ENCODE measurements around the gene ARPIN.
"Not testable (repeated sequence)": the region's sequence is repeated elsewhere in the genome, so short reads cannot be mapped to it uniquely, and the experiment has no call there.

ARPIN gene

GRCh38 chr15:89912674-89913396 lies at the start of gene ARPIN:
Gene ARPIN, minus strand, starts transcription at chr15:89912952. Its CDS starts 117 bp downstream, at chr15:89912835.
- no peak for DNase-seq

GRCh38 chr15:89958107-89958805 lies 45.5 kb upstream of the ARPIN start:
- DNase-seq = no peak

- not testable (repeated sequence) for DNase-seq
These were observed 42.8 kb upstream of the ARPIN start for GRCh38 chr15:89955449-89955998.

GRCh38 chr15:89954541-89954940 lies 41.8 kb upstream of the ARPIN start:
- DNase-seq = no peak

- DNase-seq = no peak
These were observed 36.0 kb upstream of the ARPIN start for GRCh38 chr15:89948796-89949195.

GRCh38 chr15:89947385-89947784 lies 34.6 kb upstream of the ARPIN start:
- DNase-seq = no peak

- no peak for DNase-seq
These were observed 34.0 kb upstream of the ARPIN start for GRCh38 chr15:89946681-89947299.

- not testable (repeated sequence) for DNase-seq
These were observed 31.0 kb upstream of the ARPIN start for GRCh38 chr15:89943721-89944120.

- DNase-seq = no peak
These were observed 27.2 kb upstream of the ARPIN start for GRCh38 chr15:89939910-89940309.

- DNase-seq = not testable (repeated sequence)
These were observed 26.6 kb upstream of the ARPIN start for GRCh38 chr15:89939377-89939776.

- no peak for DNase-seq
These were observed 24.9 kb upstream of the ARPIN start for GRCh38 chr15:89937365-89938350.

- no peak for DNase-seq
These were observed 24.1 kb upstream of the ARPIN start for GRCh38 chr15:89936786-89937265.

- DNase-seq = no peak
These were observed 23.5 kb upstream of the ARPIN start for GRCh38 chr15:89936051-89936785.

GRCh38 chr15:89932880-89933279 lies 20.1 kb upstream of the ARPIN start:
- no peak for DNase-seq

GRCh38 chr15:89928421-89928820 lies 15.7 kb upstream of the ARPIN start:
- no peak for DNase-seq

GRCh38 chr15:89926158-89926557 lies 13.4 kb upstream of the ARPIN start:
- no peak for DNase-seq

- DNase-seq = no peak
These were observed 4.8 kb upstream of the ARPIN start for GRCh38 chr15:89917442-89918101.

GRCh38 chr15:89916660-89917059 lies 3.9 kb upstream of the ARPIN start:
- no peak for DNase-seq

GRCh38 chr15:89912145-89912673 lies 543 bp downstream of the ARPIN start:
- DNase-seq = no peak

- DNase-seq = no peak
These were observed 1.7 kb downstream of the ARPIN start for GRCh38 chr15:89910891-89911626.

Measured in T1000 (cell line).